Activated T-helper 9 cell treated with anti-CD3 and anti-CD28 coated beads, Interleukin-2, amount 50 U/mL, for 16 hours (primary cell): ENCODE results near the gene OR2S2.
"Not testable (repeated sequence)": the region's sequence is repeated elsewhere in the genome, so short reads cannot be mapped to it uniquely, and the experiment has no call there.

ENCODE experiments used
- DNase-seq: peaks from one replicate; pipeline ENCODE4 v3.0.0-alpha.2; 2020; ENCODE audit warnings: low read depth

The OR2S2 gene

DNA sequence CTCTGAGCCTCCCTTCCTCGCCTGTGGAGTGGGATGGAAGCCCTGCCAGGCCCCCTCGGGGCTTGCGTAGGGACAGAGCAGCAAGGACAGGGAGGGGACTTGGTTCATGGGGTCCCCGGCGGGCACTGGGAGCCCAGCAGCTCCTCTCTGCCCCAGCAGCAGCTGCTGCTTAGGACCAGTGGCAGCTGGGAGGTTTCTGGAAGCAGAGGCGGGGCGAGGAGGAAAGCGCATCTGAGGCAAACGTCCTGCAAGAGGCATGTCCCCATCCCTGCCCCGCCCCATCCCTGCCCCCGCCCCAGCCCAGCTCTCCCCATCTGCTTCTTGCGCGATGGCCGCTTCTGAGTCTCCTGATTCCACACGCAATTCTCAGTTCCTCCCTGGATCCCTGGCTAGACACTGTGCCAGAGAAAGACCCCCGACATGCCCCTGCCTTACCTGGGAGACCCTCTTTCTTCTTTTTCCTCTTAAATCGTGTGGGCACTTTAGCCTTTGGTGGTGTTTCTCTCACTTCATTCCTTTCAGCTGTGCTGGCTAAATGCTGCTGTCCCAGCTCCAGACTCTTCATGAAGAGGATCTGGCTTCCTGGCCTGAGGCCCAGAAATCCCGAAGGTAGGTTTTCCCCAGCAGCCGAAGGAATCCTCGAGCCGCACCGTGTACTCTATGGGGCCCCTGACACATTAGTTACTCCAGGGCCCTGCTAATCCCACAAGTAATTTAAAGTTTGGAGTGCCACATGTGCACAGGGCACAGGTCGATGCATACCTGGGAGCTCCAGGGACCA lies 4.4 kb upstream of the OR2S2 start:
- no peak for DNase-seq

DNA sequence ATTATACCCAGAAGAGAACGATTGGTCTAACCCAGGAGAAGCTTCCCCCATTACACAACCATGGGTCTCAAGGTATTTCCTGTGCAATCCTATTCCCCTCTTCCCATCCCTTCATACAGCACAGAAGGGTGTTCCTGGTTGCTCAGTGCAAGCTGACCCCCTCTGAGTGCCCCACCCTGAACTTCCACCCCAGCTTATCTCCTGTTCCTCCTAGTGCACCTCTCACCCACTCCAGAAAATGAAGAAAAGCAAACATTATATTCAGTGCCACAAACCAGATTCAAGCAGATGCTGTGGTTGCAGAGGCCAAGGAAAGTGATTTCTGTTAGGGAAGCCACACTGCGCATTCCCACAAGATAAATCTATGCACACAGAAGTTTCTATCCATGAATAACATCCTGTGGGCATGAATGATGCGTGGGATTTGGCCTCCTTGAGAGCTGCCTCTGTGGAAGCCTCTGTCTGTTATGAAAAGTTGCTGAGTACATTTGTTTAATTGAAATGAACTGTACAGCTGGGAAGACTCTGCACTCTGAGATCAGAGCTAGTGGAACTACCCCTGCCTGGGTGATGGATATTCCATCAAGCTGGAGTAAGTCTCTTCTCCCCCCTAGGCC lies 2.2 kb upstream of the OR2S2 start:
- DNase-seq: no peak

DNA sequence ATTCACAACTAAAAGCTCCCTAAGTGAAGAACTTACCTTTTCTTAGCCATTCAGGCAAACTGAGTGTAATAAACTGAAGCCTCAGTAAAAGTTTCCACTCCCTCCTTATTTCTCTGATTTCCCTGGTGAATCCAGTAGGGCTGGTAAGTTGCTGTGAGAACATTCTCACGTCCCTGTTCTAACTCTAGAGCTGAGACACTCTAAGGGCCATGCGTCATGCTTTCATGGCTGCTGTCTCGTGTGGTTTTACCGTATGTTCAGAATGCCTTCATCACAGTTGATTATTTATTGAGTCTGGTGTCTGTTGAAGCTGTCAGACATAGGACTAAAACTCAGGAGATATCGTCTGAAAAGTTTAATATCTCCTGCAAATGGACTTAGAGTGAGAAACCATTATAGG lies 1.3 kb downstream of the OR2S2 start:
- DNase-seq: no peak

- no peak for DNase-seq
These were observed 2.9 kb downstream of the OR2S2 start for GRCh38 chr9:35954942-35955546.

DNA sequence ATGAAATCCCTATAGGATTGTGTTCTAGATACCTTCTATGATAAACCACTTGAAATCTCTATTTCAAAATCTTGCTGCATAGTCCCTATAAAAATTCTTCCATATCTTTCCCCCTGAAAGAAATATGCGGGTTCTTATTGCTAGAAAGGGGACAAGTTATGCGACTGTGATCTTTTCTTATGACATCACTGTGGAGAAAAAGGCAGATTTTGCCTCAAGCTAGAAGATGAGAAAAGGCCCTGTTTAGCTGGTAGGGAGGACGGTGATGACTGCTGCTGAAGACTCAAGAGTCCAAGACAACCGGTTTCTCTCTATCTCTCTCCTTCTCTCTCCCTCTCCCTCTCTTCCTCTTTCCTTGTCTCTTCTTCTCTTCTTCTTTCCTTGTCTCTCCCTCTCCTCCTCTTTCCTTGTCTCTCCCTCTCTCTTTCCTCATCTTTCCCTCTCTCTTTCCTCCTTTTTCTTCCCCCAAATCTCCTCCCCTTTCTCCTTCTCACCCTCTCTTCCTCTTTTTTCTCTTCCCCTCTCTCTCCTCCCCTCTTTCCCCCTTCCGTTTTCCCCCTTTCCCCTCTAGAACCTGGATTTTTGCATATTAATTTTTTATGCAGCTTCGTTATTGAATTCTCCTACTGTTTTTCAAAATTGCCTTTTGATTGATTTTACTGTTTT lies 5.3 kb downstream of the OR2S2 start:
- DNase-seq: no peak

DNA sequence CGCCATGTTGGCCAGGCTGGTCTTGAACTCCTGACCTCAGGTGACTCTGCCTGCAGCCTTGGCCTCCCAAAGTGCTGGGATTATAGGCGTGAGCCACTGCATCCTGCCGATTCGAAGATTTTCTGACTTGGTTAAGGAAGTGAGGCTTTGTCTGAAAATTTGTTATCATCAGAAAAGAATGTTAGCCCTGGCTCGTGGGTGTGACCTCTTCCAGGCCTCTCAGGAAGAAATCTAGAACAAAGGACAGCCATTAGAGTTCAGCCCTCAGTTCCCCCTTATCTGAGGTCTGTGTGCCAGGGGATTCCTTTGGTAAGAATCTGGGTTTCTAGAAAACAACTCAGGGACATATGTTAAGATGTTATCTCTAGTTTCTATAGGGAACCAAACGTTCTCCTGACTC lies 6.2 kb downstream of the OR2S2 start:
- DNase-seq: no peak

- DNase-seq: no peak
These were observed 9.0 kb downstream of the OR2S2 start for GRCh38 chr9:35948901-35949318.

- no peak for DNase-seq
These were observed 9.5 kb downstream of the OR2S2 start for GRCh38 chr9:35948451-35948850.

DNA sequence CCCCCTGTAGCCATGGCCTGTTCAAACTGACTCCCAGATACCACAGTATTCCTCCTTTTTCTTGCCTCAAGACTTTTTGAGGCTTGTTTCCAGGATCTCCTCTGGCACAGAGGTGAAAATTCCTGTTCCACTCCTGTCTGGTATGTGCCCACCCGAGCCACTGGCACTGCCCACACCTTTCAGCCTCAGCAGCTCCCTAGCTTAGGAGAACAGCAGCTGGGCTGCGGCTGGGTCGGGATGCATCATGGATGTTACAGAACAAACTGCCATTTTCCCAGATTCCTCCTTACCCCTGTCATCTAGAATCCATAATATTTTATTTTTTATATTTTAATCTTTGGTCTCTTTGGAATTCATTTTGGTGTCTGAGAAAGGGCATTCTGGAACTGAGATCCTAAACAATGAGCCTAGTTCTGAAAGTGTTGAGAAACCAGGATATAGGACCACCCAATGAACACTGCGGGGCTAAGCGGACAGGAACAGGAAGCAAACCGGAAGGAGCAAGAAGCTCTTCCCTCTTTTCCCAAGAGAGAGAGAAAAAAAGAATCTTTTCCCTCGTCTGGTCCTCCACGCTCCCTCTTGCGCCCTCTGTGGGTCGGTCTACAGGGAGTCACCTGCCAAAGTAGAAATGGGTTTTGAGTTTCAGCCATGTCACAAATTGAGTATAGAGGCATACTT lies 12.5 kb downstream of the OR2S2 start:
- DNase-seq: peak; percentile 56

DNA sequence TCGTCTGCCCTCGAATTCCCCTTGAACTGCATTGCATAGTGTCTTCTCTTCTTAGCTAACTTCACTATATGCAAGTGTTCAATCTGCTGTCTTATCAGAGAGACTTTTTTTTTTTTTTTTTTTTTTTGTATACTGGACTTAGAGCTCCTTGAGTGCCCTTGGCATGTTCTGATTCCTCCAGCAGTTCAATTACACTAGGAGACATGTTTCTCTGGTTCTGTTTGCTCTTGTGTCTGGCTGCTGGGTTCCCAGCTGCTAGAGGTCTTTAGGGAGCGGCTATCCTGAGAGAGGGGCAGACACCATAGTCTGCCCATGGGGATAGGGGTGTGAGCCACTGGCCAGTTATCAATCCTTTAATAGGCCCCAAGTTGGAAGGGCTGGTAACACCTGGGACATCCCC lies 13.1 kb downstream of the OR2S2 start:
- no peak for DNase-seq

- no peak for DNase-seq
These were observed 13.8 kb downstream of the OR2S2 start for GRCh38 chr9:35944173-35944572.

- DNase-seq: no peak
These were observed 15.7 kb downstream of the OR2S2 start for GRCh38 chr9:35942286-35942685.

- no peak for DNase-seq
These were observed 17.2 kb downstream of the OR2S2 start for GRCh38 chr9:35940458-35941407.

- no peak for DNase-seq
These were observed 18.2 kb downstream of the OR2S2 start for GRCh38 chr9:35939679-35940250.

DNA sequence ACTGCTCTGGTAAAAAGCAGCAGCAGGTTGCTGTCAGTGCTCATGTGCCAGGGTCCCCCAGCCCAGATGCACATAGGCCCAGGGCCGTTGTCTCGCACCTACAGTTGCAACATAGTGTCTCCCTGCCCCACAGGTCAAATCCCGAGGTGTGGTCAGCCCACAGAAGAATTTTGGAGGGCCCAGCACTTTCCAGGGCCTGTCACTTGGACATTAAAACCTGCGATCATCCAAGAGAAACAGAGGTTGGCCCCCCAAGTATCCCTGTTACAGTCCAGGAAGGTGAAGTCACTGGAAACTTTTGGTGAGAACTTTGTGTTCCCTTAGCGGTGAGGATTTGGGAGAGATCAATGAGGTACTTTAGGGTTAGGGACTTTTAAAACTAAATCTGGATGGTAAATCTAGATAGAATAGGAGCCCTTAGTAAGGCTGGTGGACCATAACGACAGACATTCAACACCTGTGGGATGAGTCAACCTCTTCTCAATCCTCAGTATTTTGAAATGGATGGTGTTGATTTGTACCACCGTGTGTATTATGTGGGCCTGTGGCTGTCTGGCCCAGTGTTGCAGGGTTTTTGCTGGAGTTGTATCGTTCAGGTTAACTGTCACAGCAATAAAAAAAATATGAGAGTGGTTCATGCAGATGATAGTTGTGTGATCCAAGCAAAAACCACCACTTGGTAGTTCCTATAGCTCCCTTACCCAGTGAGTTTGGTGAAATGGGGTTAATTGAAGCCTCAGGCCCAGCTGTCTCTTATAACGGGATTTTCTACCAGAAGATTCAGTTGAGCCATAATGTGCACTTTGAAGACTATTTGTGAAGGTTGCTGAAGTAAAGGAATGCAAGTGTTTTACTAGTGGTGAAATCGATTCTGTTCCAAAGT lies 19.2 kb downstream of the OR2S2 start:
- DNase-seq: no peak

DNA sequence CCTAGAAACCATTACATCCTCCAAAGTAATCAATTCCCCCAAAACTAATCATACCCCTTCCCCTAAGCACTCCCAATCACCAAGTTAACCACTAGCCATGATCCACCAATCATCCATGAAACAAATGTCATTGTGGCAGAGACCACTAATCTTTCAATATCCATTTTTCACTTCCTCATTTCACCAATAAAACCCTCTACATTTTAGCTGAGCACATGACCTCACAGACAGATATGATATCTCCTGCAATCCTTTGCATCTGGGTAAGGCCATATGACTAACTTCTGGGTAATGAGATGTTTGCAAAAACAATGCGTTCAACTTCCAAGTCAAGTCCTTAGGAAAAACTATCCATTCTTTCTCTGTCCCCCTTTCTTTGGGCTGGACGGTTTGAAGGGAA lies 20.7 kb downstream of the OR2S2 start:
- no peak for DNase-seq

- DNase-seq: no peak
These were observed 22.0 kb downstream of the OR2S2 start for GRCh38 chr9:35935755-35936509.

DNA sequence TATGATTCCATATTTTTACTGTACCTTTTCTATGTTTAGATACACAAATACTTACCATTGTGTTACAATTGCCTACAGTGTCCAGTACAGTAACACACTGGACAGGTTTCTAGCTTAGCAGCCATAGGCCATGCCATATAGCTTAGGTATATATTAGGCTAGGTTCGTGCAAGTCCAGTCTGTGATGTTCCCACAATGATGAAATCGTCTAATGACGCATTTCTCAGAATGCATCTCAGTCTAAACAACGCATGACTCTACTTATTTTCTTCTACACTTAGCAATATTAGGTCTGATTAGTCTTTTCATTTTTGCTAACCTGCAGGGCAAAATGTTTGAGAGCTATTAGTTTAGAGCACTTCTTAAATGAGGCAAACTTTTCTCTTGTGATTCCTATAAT lies 22.7 kb downstream of the OR2S2 start:
- no peak for DNase-seq

GRCh38 chr9:35934069-35934468 lies 23.9 kb downstream of the OR2S2 start:
- DNase-seq: not testable (repeated sequence)
